GM12873 (cell line): Measurements from ENCODE around the gene TACR1.

Source experiments
- CTCF ChIP-seq: IDR thresholded peaks from 2 replicates; pipeline ENCODE4 v1.5.1; 2012; ENCODE audit warnings: low read depth, mild to moderate bottlenecking, moderate library complexity, low read length, control low read depth; ENCODE audit not compliant: insufficient read depth; ENCODE audit errors: missing control alignments

Gene TACR1

GRCh38 chr2:75102011-75102410 is 97.3 kb downstream of the TACR1 start:
- TF ChIP-seq CTCF = no peak

- no peak for TF ChIP-seq CTCF
Observed at GRCh38 chr2:75100801-75101151, 98.5 kb downstream of the TACR1 start.

- no peak for TF ChIP-seq CTCF
Observed at GRCh38 chr2:75100011-75100800, 99.1 kb downstream of the TACR1 start.

DNA sequence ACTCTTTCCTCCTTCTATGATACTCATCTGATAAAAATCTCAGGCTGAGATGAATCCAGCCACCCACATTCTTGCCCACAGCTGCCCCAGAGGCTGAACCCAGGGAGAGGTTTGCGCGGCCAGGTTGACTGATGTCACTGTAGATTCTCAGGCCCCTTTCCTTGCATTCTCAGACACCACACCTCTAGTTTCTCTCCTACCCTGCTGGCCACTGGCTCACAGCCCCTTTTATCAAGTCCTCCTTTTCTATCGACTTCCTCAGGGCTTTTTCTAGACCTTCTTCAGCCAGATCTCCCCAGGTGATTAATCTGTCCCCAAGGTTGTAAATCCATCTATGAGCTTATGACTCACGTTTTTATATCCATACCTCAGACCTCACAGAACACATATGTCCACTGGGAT is 99.8 kb downstream of the TACR1 start:
- TF ChIP-seq CTCF = no peak

DNA sequence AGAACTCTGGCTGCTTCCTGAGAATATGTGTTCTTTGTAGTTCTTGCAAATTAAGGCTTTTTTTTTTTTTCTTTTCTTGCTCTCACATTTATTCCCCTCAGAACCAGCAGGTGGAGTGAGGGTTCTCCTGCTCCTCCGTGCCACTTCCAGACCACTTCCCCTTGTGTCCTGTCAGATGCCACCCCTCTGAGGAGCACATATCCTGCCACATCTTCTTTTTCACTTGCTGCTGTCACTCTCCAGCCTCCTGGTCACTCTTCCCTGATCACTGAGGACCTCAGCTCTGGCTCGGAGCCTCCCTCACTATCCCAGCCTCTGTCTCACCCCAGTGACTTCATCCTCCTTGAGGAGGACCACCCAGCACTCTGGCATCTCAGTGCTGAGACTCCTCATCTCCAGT is 100.5 kb downstream of the TACR1 start:
- TF ChIP-seq CTCF = peak; percentile 52

DNA sequence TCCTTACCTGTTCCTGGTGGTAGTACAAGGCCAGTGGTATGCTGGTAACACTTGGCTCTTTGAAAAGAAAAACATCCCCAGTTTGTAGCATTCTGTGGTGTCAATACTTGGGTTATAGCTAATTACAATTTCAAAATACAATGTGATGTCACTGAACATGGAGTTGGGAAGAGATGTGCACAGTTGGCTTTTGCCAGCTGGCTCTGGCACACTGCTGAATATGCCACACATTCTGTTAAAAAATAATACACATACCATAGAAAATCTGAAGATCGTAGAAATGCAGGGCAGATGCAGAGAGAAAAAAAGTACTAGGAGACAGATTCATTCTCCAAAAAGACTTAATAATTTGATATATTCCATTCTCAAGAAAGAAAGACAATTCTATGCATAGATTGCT is 101.5 kb downstream of the TACR1 start:
- TF ChIP-seq CTCF = no peak

- TF ChIP-seq CTCF = no peak
Observed at GRCh38 chr2:75094405-75094804, 104.9 kb downstream of the TACR1 start.
